A549 (cell line): Measurements from ENCODE around the gene C8G. TPM values are rescaled to one million over a fixed set of nuclear protein-coding genes. Genes with fewer than 3 reads are reported as not detected.
A peak's percentile ranks its signal among the peaks of the same experiment; 100 is the strongest.

Experiments
- ATAC-seq, 2 experiments: fragments of 200-7000 bp in 1 of 2; fragments of >200 bp in 1 of 2; cut with Nextera tagmentation in 1 of 2; cut with Tn5 transposase in 1 of 2; 3 replicates each; pipeline versions ENCODE4 v1.8.0 to v1.9.1; 2018 to 2020; ENCODE audit warnings: mild to moderate bottlenecking in 1 of 2, moderate library complexity in 1 of 2
- CTCF ChIA-PET: fragments of 300-600 bp; sonication (Branson Sonifier 250); formaldehyde crosslinking; extraction: SDS; loops from one replicate; lab custom pipeline; 2021; ENCODE audit warnings: antibody characterized with exemption, inconsistent platforms; lab: Yijun Ruan, JAX
- POLR2A ChIA-PET: fragments of 350-600 bp; formaldehyde crosslinking; extraction: SDS; loops from one replicate; lab custom pipeline; 2021; ENCODE audit warnings: antibody characterized with exemption, inconsistent platforms; lab: Yijun Ruan, JAX
- DNase-seq, 2 experiments: peaks; one replicate each; pipeline versions ENCODE4 v3.0.0 to v3.0.0-alpha.2; 2011 to 2016; ENCODE audit warnings: low read depth in 1 of 2, low spot score in 1 of 2
- FAIRE-seq: peaks from 2 replicates; lab custom pipeline; 2011; peaks lifted over from hg19 to GRCh38; lab: Jason Lieb, UNC
- H3K27ac ChIP-seq, 2 experiments: fragments of >200 bp; sonication (Bioruptor Twin); formaldehyde crosslinking; 3 replicates each; pipeline ENCODE4 v1.5.1; 2016 to 2017
- H3K4me1 ChIP-seq: fragments of >200 bp; sonication (Bioruptor Twin); formaldehyde crosslinking; 3 replicates; pipeline ENCODE4 v1.6.1; 2016
- H3K4me2 ChIP-seq: fragments of >200 bp; sonication (Bioruptor Twin); formaldehyde crosslinking; 3 replicates; pipeline ENCODE4 v1.6.1; 2016
- H3K4me3 ChIP-seq: fragments of >200 bp; sonication (Bioruptor Twin); formaldehyde crosslinking; 3 replicates; pipeline ENCODE4 v1.5.1; 2016
- H3K9me3 ChIP-seq: fragments of >200 bp; sonication (Bioruptor Twin); formaldehyde crosslinking; 3 replicates; pipeline ENCODE4 v1.6.1; 2016
- BHLHE40 ChIP-seq: IDR thresholded peaks from 2 replicates; pipeline ENCODE4 v1.6.1; 2012; ENCODE audit warnings: low read depth, low read length, inconsistent platforms
- CHD4 ChIP-seq: fragments of 200-600 bp; sonication (generic); IDR thresholded peaks from 2 replicates; pipeline ENCODE4 v1.6.1; 2016; ENCODE audit warnings: antibody characterized with exemption, mild to moderate bottlenecking, borderline replicate concordance
- CTCF ChIP-seq: fragments of >200 bp; sonication (Bioruptor Twin); formaldehyde crosslinking; IDR thresholded peaks from 3 replicates; pipeline ENCODE4 v1.5.1; 2016
- E2F6 ChIP-seq: IDR thresholded peaks from 2 replicates; pipeline ENCODE4 v1.6.1; 2012; ENCODE audit warnings: low read depth, borderline replicate concordance
- FOSL2 ChIP-seq, 2 experiments: fragments of 450-650 bp in 1 of 2; fragments of >200 bp in 1 of 2; sonication (Bioruptor Twin) in 1 of 2; formaldehyde crosslinking; IDR thresholded peaks; 2 replicates each; pipeline versions ENCODE4 v1.5.0 to v1.6.1; 2016 to 2020; ENCODE audit warnings: mild to moderate bottlenecking in 1 of 2, moderate library complexity in 1 of 2
- HMGXB4 ChIP-seq: fragments of 250-450 bp; sonication (Bioruptor Pico); IDR thresholded peaks from 2 replicates; pipeline ENCODE4 v1.5.0; 2021; ENCODE audit warnings: mild to moderate bottlenecking, moderate library complexity, borderline replicate concordance
- HOXA7 ChIP-seq: fragments of 250-450 bp; sonication (Bioruptor Pico); IDR thresholded peaks from 2 replicates; pipeline ENCODE4 v1.5.0; 2020; ENCODE audit warnings: mild to moderate bottlenecking, moderate library complexity
- MAFK ChIP-seq: fragments of 450-650 bp; IDR thresholded peaks from 2 replicates; pipeline ENCODE4 v1.6.1; 2014; ENCODE audit not compliant: partially characterized antibody
- RAD21 ChIP-seq, 2 experiments: fragments of >200 bp in 1 of 2; sonication (Bioruptor Twin) in 1 of 2; formaldehyde crosslinking in 1 of 2; IDR thresholded peaks in 1 of 2; conservative IDR thresholded peaks in 1 of 2; 2 replicates in 1 of 2; 3 replicates in 1 of 2; pipeline ENCODE4 v1.6.1; 2012 to 2018; ENCODE audit warnings: inconsistent platforms in 1 of 2
- RARB ChIP-seq: fragments of 250-450 bp; sonication (Bioruptor Pico); IDR thresholded peaks from 2 replicates; pipeline ENCODE4 v1.8.0; 2021; ENCODE audit warnings: mild to moderate bottlenecking, moderate library complexity
- RCOR1 ChIP-seq: fragments of 150-350 bp; IDR thresholded peaks from 2 replicates; pipeline ENCODE4 v1.6.1; 2014; ENCODE audit warnings: antibody characterized with exemption, low read length, low read depth
- TFCP2L1 ChIP-seq: fragments of 250-450 bp; sonication (Bioruptor Pico); IDR thresholded peaks from 2 replicates; pipeline ENCODE4 v1.5.0; 2021; ENCODE audit warnings: mild to moderate bottlenecking
- TP53 ChIP-seq: fragments of 250-450 bp; sonication (Bioruptor Pico); IDR thresholded peaks from 2 replicates; pipeline ENCODE4 v1.5.0; 2021; ENCODE audit warnings: mild to moderate bottlenecking, moderate library complexity
- ZC3H11A ChIP-seq: fragments of 450-650 bp; IDR thresholded peaks from 2 replicates; pipeline ENCODE4 v1.6.1; 2014; ENCODE audit warnings: antibody characterized with exemption, mild to moderate bottlenecking
- WGBS: methylation state at CpG from one replicate; pipeline ENCODE4 v1.1.6; 2017; ENCODE audit errors: missing lambda C conversion rate; 5-methylcytosine and 5-hydroxymethylcytosine counted together
- polyA plus RNA-seq, 4 experiments: library from polyadenylated mRNA; depleted of rRNA in 3 of 4; stranded (reverse); fragments of >200 nt; fragmentation: RNase III in 1 of 4; extraction: RNeasy Plus Mini Kit Qiagen cat#74134 plus additional on column Dnase treatment in 1 of 4; gene quantifications; 2 replicates in 3 of 4; 3 replicates in 1 of 4; pipeline ENCODE4 v1.2.3, GENCODE V29; 2011 to 2017

The C8G gene
- polyA plus RNA-seq, 2 of the 4 experiments (the other 2 are of a cell fraction), result 0.45 to 1.3 TPM

- POLR2A ChIA-PET, result interaction anchor here (1.0 to 1.4 kb wide), 2 partner anchors 7 to 41 kb away, joined by 3 to 4 read pairs; partner anchors contain the start of gene PAXX
- Histone ChIP-seq H3K4me2 (peak overlapping the region; percentile 92), H3K27ac (peak overlapping the region; percentile 94 to 98), H3K9me3 (no peaks in the 10 kb centered on the region), H3K4me3 (peak overlapping the region; percentile 60), H3K4me1 (peaks cover 31% of the 10 kb centered on the region)
- TF ChIP-seq HMGXB4 (no peak), E2F6 (no peak), RAD21 (conservative IDR thresholded peaks at IDR 0.05 in 1 of 2, IDR thresholded peaks at IDR 0.05 in 1 of 2) (no peak), FOSL2 (IDR thresholded peaks at IDR 0.05) (no peak), FOSL2 (CRISPR knock-in tag; IDR thresholded peaks at IDR 0.05) (no peak), RARB (CRISPR knock-in tag) (no peak), RCOR1 (no peak), MAFK (no peak), BHLHE40 (no peak), TFCP2L1 (no peak), CHD4 (no peak), TP53 (no peak)
- CTCF ChIA-PET, result interaction anchor here (0.5 to 11.3 kb wide), 4 partner anchors 37 to 117 kb away, joined by 3 to 282 read pairs (median 4); partner anchors contain the start of genes ABCA2 and FUT7
- DNase-seq, result no peak
- WGBS, result 58% methylated on average over 7 of the region's 9 CpGs
- no peak for FAIRE-seq
- peak; percentile 2 to 4; a peak in 4 of 6 replicates for ATAC-seq
These were observed 5.7 kb downstream of the C8G start for GRCh38 chr9:136950656-136951276.

GRCh38 chr9:136951541-136952320 is 6.7 kb downstream of the C8G start, which contains the start of gene LCN12:
Gene LCN12, plus strand, starts transcription at chr9:136952273. Its CDS starts 55 bp downstream, at chr9:136952328.
- no peak for TF ChIP-seq ZC3H11A
- TF ChIP-seq HOXA7 (CRISPR knock-in tag), result no peak
- TF ChIP-seq CTCF, result no peak
- ATAC-seq (no peak), FAIRE-seq (no peak), DNase-seq (no peak)
- H3K4me3 ChIP-seq, result no peak within 1 kb of the TSS
- POLR2A ChIA-PET, result interaction anchor here (1.0 kb wide), 1 partner anchor 40 kb away, joined by 4 read pairs; the partner anchor contains the start of gene PAXX
- peaks cover 31% of the 10 kb centered on the region for H3K4me1 ChIP-seq
- CTCF ChIA-PET, result interaction anchor here (1.5 to 11.3 kb wide), 2 partner anchors 80 to 116 kb away, joined by 4 to 282 read pairs; partner anchors contain the start of genes ABCA2 and FUT7
- H3K9me3 ChIP-seq, result no peaks in the 10 kb centered on the region
- WGBS, result 86% methylated on average over 7 of the region's 14 CpGs
- H3K4me2 ChIP-seq, result no peak within 1 kb of the TSS
- peak within 1 kb of the TSS in 1 of 2 experiments; percentile 98; a peak in 3 of 6 replicates for H3K27ac ChIP-seq
